ENCODE data around the gene RNU1-4.
A peak's percentile ranks its signal among the peaks of the same experiment; 100 is the strongest.
"Not testable (repeated sequence)": the region's sequence is repeated elsewhere in the genome, so short reads cannot be mapped to it uniquely, and the experiment has no call there.

Gene RNU1-4

DNA sequence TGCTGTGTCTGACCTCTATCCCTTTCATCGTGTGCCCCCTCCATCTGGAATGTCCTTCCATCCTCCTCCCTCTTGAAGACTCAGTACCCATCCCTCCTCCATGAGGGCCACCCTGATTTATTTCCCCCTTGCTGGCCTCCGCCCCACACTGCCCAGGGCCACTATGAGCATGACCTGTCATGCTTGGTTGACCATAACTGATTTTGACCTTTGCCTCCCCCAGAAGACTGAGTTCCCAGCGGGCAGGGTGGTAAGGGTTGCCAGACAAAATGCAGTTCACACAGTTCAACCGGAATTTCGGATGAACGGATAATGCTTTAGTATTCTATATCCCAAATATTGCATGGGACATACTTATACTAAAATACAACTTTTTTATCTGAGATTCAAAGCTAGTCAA lies 31.6 kb upstream of the RNU1-4 start:
- not testable (repeated sequence) for DNase-seq (ENCODE audit: low spot score)

- peak; percentile 3 for DNase-seq (ENCODE audit: low spot score)
These were observed 30.6 kb upstream of the RNU1-4 start for GRCh38 chr1:16709659-16710087.

DNA sequence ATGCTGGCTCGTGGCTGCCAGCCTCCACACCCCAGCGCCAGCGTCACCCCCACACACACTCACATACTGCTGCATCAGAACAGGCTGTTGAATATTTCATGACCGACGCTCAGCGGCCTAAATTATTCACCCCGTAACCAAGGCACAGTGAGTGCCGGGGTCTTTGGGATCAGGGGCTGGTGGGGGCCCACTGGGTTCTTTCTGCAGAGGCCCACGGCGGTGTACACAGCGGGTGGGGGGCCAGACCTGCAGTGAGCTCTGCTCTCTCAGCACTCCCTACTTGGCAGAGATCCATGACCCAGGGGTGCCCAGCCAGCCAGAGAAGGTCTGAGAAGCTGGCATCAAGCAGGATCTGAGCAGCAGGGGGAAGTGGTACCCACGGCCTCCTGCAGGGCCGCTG lies 29.7 kb upstream of the RNU1-4 start:
- not testable (repeated sequence) for DNase-seq (ENCODE audit: low spot score)

DNA sequence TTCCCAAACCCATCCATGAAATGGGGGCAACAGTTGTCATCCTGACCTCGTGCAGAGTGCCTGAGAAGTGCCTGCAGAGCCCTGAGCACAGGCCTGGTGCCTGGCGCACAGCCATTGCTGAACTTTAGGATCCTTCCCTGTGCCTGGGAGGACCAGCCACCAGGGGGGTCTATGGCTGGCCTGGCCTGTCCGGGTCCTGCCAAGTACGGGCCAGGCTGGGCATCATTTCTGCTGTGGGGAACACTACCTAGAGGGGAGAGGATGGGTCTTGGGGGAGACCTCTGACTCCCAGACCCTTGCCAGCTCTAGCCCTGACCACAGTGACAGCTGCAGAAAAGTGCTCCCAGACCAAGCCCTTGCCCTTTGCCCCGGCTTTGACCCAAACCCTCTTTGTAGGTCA lies 28.2 kb upstream of the RNU1-4 start:
- DNase-seq (ENCODE audit: low spot score): not testable (repeated sequence)

GRCh38 chr1:16712582-16712981 lies 27.7 kb upstream of the RNU1-4 start:
- DNase-seq (ENCODE audit: low spot score): not testable (repeated sequence)

GRCh38 chr1:16712984-16713383 lies 27.3 kb upstream of the RNU1-4 start:
- not testable (repeated sequence) for DNase-seq (ENCODE audit: low spot score)

DNA sequence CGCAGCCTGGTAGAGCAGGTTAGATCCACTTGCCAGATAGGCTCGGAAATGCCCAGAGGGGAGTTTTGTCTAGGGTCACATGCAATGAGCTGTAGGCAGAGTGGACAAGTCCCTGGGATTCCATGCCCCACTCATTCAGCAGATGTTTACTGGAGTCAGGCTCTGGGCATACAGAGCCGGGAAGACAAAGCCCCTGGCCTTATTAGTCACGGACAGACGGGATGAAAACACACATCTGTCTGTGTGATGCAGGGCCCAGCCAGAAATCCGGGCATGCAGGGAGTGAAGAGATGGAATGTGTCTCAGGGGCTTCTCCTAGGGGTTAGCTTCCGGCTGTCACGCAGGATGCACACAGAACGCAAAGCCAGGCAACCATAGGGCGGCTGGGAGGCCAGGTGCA lies 26.8 kb upstream of the RNU1-4 start:
- not testable (repeated sequence) for DNase-seq (ENCODE audit: low spot score)

GRCh38 chr1:16716691-16717335 lies 23.5 kb upstream of the RNU1-4 start:
- DNase-seq (ENCODE audit: low spot score): peak; percentile 0

DNA sequence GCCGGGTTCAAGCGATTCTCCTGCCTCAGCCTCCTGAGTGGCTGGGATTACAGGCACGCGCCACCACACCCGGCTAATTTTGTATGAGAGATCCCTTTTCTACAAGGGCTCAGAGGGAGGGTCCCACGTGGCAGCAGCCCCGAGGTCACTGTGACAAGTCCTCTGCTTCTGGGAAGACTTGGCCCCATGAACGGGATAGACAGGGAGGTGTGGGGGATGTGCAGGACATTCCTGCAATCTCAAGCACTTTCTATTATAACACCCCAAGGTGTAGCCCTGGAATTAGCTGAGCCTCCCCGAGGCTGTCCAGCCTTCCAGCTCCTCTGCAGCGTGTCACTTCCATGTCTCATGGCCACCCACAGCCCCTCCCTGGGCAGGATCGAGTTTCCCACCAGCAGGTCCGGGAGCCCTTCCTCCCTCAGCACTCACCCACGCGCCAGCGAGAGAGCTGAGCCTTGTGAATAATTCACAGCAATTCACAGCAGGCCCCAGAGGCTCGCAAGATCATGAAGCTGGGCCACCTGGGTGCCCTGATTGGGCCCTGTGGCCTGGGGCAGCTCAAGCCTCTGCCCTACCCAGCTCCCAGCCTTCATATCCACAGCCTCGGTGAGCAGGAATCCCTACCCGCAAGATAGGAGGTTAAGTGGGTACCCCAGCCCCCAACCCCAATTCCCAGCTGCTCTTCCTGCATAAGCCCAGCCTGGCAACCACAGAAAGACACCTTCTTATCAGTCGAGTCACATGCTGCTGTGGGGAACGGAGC lies 22.8 kb upstream of the RNU1-4 start:
- peak; percentile 0 for DNase-seq (ENCODE audit: low spot score)

GRCh38 chr1:16718099-16718907 lies 22.0 kb upstream of the RNU1-4 start:
- DNase-seq (ENCODE audit: low spot score): not testable (repeated sequence)

DNA sequence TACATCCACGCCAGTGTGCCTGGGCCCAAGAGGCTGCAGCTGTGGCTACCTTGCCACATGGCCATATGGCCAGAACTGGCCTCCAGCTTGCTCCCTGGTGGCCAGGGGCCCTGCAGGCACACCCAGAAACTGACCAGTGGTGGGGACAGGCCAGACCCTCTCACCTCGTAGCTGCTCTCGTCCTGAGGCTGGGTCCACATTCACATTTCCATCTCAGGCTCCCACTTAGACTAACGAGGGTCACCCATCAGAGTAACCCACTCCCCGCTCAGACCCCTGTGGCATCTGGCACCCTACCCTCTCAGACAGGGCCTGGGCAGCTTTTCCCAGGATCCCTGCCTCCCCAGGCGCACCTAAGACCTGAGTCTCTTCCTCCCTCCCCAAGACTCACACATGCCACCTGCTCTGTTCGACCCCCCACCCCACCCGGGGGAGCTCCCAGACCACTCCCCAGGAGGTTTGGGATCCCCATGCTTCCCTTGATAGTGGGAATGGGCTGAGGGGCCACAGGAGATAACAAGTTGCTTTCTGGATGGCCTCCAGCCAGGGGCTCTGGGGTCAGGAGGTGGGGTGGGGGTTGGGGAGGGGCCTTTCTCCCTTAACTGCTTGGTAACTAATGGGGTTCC lies 21.3 kb upstream of the RNU1-4 start:
- no peak for DNase-seq (ENCODE audit: low spot score)

GRCh38 chr1:16719571-16720350 lies 20.6 kb upstream of the RNU1-4 start:
- DNase-seq (ENCODE audit: low spot score): peak; percentile 0

DNA sequence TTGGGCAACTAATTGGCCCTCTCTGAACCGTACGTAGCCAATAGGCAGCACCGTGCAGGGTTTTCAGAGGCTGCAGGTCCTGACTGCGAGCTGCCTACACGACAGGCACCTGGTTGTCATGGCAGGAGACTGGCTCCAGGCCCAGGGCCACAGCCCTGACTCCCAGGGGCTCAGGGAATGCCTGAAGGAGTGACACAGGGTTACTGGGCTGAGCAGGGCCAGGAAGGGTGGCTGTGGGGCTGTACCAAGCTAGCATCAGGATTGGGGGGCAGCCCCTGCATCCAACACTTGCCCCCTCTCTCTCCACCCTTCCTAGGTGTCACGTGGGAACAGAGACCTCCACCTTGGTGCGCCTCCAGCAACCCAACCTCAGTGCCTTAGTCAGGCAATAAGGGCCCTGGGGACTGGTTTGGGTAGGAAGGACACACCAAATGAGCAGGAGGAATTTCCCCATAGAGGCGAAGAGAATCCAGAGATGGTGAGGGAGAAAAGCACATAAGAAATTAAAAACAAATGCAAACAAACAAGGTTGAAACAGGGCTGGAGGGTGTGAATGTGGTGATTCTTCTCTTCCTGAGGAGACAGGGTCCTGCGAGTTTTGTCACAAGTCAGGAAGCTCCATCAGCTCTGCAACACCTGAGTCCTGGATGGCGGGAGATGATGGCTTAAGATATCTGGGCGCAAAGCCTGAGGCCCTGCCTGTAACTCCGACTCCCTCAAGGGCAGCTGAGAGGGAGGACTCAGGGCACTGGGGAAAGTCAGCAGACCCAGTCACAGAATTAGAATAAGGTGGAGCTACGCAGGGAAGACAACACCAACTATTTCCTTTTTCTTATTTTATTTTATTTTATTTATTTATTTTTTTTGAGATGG lies 19.7 kb upstream of the RNU1-4 start:
- DNase-seq (ENCODE audit: low spot score): peak; percentile 1

GRCh38 chr1:16721871-16722641 lies 18.3 kb upstream of the RNU1-4 start:
- peak; percentile 0 for DNase-seq (ENCODE audit: low spot score)

DNA sequence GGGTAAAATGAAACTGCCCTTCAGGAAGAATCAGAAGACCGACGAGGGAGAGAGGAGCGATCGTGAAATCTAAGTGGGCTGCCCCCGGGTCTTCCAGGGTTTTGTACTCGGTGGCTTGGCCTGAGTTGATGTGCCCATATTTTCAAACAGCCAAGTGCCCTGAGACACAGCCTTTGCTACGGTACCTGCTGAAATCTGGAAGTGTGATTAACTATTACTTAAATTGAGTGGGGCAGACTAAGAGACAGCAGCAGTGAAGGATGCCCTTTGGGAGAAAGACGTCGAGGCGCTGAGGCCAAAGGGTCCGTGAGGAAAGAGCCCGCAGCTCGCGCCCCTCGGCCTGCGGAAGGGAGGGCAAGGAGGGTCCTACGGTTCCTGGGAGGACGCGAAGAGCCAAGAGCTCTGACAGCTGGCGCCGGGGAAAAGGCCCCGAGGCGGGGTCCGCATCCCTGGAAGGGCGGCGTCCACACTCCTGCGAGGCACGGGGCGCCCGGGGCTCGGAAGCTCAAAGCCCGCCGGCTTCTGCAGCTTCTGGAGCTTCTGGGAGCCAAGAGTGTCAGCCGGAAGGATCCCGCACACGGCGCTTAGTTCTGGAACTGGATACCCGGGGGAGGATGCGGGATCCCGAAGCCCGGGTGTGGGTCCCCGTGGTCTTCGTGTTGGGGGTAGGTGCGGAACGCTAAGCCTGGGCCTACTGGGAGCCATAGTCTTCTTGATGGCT lies 15.4 kb upstream of the RNU1-4 start:
- DNase-seq (ENCODE audit: low spot score): no peak

GRCh38 chr1:16725439-16726245 lies 14.7 kb upstream of the RNU1-4 start:
- DNase-seq (ENCODE audit: low spot score): not testable (repeated sequence)

GRCh38 chr1:16727190-16728111 lies 12.9 kb upstream of the RNU1-4 start:
- DNase-seq (ENCODE audit: low spot score): peak; percentile 67
